ENCODE measurements around the gene KRT12.

The KRT12 gene

DNA sequence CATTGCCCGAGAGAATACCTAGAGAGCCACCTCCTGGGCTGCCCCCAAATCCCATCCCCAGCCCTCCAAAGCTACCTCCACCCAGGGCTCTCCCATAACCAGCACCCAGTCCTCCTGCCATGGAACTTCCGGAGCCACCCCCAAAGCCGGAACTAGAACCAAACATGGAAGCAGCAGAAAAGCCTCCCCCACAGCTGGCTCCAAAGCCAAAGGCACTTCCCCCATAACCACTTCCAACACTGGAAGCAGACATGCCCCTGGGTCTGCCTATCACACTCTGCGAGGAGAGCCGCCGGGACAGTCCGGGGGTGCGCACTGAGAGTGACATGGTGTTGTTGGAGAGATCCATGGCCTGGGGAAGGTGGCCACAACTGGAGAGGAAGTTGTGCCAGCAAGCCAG, at the start of gene KRT12:
TSS of gene KRT12 (minus strand) at position 386 of the 400 bp plus-strand sequence. CDS start at position 349, 37 bp downstream.
- DNase-seq (ENCODE audit: low spot score) = no peak

DNA sequence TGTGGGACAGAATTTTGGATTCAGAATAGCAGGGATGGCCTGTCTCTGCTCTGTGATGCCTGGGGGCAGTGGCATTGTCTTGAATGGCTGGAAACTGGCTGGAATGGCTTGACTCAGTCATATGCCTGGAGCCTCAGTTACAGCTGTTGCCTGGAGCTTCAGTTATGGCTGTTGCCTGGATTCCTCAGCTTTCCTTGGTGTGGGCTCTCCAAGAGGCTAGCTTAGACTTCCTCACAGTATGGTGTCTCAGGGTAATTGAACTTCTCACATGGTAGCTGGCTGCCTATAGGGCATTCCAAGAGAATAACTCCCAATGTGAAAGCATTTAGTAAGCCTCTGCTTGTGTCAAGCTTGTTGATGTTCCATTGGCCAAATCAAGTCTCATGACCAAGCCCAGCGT, 49.3 kb upstream of the KRT12 start:
- no peak for DNase-seq (ENCODE audit: low spot score)

DNA sequence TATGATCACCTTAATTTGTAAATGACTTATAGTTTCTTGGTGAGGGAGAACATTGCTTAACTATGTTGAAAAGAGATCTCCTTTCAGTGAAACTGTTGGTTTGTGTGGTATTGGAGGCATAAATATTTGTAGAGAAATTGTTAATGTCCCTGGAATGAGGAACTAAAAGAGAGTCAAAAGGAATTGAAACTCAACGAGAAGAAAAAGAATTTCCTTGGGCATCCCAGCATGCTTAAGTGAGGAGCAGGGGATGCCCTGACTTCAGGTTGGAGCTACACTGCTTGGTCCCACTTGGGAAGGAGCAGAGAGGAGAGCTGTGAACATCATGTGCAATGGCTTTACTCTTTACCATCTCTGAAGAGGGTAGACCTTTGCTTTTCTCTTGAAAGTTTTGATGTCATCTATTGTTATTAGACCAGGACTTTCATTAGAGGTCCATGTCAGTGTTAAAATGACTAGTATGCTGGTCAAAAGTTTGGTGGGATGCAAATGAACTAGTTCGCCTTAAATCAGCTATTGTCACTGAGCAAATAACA, 48.8 kb upstream of the KRT12 start:
- DNase-seq (ENCODE audit: low spot score) = no peak

DNA sequence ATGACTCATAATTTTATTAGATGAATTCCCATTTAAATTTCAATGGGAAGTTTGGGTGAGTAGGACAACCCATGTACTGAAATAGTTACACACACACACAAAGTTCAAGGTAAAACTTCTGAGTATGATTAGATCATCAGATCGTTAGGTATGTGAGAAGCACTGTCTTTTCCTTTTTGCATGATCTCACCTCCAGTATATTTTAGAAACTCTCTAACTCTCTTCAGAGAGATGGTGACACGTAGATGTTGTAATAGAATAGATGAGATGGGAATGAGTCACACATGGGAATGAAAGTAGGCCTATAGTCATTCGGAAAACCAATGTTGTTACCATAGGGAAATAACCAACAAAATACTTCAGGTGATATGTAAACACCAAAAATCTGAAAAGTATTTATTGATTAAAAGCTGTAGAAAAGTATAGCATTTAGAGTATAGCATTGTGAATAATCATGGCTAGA, 48.2 kb upstream of the KRT12 start:
- no peak for DNase-seq (ENCODE audit: low spot score)

DNA sequence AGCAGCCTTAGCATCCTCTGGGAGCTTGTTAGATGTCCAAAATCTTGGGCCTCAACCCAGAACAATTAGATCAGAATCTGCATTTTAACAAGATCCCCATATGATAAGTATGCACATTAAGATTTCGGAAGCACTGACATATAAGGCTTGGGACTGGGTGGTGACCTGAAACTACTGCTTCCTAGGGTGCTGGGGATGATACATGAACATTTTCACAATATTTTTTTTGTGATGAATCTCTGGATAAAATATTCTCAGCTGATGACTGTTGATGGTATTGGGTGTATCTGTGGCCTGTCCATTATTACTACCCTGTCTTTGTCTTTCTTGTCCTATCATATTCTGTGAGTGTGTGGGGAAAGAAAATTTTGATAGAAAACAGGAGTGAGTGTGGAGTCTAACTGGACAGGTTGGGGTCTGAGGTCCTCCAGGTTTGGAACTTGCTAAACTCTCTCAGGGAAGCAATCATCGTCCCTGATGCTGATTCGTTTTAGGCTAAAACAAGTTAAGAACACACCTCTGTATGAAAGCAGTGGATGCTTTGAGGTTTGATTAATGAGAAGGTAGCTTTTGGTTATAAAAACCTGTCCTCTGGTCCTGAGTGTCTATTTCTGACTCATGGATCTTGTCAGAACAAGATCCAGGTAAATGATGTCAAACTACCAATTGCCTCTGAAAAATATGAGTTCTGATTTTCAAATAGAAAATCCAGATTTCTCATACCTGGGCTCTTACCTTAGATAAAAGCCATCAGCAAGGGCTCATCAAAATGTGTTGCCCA, 47.2 kb upstream of the KRT12 start:
- no peak for DNase-seq (ENCODE audit: low spot score)

DNA sequence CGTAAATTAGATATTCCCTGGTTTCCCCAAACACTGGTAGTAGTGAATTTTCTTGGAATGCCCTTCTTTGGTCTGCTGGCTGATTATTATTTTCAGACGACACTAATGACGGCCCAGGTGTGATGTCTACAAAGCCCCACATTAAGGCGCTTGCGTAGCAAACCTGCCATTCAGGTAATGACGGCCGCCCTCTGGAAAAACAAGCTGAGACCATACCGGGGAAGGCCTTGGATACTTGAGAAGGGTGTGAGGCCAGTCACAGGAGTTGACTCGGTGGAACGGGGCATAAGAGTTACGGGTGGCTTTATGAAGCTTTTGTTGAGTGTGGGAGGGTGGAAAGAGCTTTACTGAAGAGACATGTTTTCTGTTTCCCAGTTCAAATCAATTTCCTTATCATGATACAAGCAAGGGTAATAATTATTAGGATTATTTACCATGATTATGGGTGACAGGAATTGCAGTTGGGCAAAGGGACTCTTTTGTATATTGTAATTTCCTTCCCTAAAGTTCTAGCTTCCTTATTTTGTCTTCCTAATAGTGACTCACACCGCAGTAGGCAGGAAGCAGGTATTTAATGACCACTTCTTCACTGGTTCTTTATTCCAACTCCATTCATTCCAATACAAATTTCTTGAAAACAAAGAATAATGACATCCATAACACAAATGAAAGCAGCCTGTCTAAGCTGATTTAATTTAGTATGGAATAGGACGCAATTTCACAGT, 45.6 kb upstream of the KRT12 start:
- DNase-seq (ENCODE audit: low spot score) = no peak

DNA sequence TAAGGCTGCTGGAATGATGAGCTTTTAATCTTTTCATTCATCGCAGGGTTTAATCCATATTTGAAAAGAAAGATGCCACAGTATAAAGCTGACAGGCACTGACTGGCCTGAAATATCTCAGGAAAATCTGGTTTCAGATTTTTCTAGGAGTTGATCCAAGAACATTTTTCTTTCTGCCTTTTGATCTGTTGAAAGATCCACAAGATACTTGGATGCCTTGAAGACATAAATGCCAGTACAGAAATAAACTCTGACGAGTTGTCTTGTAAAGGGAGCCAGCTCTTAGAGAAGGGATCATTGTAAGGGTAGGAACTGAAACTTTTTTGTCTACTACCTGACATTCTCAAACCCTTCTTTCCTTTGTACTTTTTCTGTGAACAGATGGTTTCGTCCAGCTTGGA, 43.4 kb upstream of the KRT12 start:
- DNase-seq (ENCODE audit: low spot score) = no peak

DNA sequence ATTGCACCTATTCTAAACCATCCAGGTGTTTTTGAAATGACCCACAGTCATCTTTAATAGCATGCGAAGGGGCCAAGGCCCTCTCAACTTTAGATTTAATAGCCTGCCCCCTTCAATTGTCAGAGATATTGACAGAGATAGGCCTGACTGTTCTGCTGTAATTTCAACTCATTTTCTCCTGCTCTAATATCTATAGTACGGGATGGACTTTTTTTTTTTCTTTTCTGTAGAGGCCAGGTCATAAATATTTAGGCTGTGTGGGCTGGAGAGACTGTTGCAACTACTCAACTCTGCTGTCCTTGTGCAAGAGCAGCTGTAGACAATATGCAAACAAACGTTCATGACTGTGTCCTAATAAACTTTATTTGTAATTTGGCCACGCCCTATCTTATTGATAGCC, 42.7 kb upstream of the KRT12 start:
- no peak for DNase-seq (ENCODE audit: low spot score)

DNA sequence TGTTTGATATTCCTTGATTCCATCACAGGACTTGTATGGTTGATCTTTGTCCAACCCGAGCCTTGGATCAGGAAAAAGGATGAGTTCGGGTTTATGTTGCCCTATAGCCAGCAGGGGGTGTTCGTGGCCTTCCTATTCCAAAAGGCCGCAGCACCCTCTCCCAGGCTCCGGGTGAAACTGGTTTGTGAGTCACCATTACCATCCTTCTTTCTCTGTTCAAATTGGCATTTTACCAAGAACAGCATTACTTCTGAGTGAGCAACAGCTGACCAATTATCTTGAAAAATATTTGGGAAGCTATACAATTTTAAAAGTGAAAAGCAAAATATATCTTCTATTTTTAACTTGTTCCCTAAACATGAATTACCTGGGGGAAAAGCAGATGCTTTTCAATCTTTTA, 42.3 kb upstream of the KRT12 start:
- peak; percentile 32 for DNase-seq (ENCODE audit: low spot score)

DNA sequence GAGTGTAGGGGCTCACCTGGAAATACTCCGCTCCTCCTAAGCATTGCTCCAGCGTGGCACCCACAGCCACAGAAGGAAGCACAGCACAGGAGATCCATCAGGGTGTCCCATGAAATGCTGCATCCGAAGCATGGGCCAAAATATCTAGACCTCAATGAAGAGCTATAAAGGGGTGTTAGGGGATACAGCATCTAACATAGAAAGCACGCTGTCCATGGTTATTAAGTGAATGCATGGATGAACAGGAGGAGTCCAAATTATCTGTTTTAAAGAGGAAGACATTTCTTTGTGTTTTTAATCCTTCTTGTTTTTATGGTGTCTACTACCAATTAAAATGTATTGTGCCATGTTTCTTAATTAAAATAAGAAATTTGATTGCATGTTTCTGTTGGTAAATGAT, 39.6 kb upstream of the KRT12 start:
- DNase-seq (ENCODE audit: low spot score) = no peak

DNA sequence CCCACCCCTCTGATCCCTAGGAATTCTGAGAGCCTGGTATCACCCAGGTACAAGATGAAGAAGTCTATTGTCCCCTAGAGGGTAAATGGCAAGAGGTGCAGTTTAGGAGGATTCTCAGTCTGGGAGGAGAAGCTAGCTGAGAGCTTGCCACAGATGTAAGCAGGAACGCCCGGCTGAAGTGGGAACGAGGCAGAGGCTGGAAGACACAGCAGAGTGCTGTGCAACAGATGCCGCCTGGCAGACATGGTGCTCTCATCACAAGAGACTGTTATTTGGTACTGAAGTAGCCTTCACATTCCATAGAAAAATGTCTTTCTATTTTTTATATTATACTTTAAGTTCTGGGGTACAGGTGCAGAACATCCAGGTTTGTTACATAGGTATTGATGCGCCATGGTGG, 38.3 kb upstream of the KRT12 start:
- no peak for DNase-seq (ENCODE audit: low spot score)

DNA sequence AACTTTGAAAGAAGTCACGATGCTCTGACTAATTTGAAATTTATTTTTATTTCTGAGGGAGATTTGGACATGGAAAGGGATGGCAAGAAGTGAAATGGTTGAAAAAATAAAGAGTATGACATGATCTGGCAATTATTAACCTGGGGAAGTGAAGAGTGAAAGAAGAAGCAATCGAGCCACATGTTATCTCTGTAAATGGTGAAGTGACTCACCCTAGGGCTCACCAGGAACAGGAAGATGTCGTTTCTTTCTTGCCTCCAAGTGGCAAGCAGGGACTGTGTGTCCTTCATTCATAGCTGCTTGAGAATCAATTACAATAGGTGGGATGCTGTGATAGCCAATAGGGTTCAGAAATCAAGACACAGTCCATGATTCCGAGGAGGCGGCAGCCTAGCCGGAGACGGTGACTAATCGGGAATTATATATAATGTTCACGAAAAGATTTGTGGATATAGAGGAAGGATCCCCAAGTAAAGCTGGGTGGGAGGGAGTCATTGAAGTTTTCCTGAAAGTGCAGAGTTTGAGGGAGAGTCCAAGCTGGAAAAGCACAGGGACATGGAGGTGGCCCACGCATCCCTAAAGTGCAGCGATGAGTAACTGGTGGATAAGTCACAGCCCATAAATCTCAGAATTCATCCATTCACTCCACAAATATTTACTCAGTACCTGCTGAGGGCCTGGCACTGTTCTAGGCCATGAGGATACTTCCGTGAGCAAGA, 36.3 kb upstream of the KRT12 start:
- DNase-seq (ENCODE audit: low spot score) = peak; percentile 18

DNA sequence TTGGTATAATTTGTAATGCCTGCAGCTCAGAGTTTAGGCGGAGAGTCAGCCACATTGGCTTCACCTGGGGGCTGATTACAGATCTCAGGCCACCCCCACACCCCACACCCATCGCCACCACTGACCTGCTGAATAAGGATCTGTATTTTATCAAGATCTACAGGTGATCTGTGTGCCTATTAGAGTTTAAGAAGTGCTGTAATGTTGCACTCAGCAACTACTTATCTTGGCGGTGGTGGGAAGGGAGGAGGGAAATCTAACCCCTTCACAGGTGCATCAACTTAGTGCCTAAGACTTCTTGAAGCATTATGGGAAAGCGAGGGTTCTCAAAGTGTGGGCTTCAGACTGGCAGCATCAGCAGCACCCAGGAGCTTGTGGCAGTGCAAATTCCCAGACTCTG, 35.5 kb upstream of the KRT12 start:
- DNase-seq (ENCODE audit: low spot score) = no peak

DNA sequence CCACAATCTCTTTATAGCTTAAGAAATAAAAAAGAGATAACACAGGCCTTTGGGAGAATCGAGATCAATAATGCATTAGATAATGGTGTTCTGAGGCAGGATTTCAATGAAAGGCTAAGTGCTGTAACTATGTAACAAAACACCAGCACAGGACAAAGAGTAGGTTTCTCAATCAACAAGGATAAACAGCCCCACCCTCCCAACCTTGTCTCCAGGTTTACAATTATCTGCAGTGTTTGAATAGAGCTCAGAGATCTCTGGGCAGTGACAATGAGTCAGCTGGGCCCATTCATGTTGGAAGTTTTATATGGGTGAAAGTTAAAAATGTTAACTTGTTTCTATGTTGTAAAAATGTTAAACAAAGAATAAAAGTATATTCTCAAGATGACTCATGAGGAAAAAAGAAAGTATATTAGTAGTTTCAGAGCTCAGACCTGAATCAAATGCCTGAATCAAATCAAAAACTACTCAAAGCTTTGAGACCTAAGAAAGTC, 35.0 kb upstream of the KRT12 start:
- DNase-seq (ENCODE audit: low spot score) = peak; percentile 37

DNA sequence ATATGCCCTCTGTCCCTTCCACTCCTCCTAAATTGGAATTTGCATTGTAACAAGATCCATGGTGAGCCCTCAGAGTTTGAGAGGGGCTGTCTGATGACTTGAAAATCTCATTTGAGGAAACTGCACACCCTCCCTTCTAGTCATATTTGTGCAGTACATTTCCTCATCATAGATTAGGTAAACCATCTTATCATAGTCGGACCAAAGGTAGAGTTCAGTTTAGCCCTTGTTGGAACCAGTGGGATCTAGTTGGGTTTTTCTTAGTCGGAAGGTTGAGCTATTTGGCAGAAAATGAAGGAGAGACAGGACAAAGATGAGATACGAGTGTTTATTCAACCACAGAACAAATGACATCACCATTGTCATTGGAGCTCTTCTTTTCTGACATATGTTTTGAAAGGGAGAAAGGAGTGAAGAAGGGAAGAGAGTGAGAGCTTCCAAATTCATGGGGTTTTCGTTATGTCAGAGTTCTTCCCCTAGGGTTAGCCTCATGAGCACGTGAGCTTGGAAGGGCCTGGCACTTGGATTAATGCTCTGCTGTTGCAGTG, 33.9 kb upstream of the KRT12 start:
- no peak for DNase-seq (ENCODE audit: low spot score)

DNA sequence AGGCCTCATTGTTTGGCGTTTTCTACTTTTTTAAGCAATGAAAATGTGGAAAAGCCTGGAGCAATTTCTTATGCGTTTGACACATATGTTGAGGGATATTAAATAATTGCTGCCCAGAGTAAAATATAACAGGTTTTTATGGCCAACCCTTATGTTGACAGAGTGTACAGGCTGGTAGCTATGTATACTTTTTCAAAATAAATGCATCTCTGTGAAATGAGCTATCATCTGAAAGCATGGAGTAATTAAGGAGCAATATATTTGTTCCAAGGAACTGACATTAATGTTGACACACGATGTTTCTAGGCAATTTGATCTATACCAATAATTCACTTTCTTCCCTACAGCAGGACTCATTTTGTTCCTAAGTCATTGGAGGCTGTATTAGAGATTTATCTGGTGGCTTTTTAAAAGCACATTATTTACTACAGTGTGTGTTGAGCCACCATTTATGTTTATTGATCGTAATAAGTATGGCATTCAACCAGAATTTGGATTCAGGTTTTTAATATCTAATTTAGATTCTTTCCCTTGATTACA, 30.0 kb upstream of the KRT12 start:
- no peak for DNase-seq (ENCODE audit: low spot score)

DNA sequence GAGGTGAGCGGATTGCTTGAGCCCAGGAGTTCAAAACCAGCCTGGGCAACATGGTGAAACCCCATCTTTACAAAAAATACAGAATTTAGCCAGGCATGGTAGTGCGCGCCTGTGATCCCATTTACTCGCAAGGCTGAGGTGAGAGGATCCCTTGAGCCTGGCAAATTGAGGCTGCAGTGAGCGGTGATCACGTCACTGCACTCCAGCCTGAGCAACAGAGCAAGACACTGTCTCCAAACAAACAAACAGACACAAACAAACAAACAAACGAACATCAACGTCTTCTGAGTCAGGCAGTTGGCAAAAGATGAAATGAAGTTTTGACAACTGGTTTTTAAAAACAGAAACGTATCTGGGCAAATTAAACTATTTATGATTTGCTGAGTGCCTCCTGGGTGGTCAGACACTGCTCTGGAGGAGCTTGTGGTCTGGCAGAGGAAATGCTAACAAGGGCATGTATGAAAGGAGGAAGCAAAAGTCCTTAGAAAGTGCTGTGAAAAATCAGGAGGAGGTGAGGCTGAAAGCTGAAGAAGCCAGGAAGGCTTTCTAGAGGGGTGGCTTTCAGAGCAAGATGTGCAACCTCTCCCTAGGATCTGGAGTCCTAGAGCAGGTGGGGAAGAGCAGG, 28.2 kb upstream of the KRT12 start:
- no peak for DNase-seq (ENCODE audit: low spot score)

DNA sequence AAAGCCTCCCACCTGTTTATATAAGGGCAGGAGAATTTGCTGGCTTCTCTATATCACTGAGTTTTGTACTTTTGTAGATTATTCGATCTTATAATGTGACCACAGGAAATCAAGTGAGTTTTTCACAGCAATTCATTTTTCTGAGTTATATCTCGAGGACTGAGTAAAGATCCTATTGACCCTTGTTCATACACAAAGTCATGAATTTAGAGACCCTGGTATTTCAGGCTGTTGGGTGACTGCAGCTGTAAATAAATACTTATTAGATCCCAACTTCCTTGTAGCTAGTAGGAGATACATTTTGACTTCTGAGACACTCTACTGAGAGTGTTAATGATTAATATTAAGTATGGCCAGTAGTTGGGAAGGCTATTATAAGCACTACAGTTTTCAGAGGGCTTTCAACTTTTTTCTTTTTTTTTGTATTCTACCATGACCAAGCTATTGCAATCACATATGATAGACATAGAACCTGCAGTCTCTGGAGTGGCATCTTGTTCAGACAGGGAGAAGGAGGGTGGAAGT, 21.2 kb upstream of the KRT12 start:
- DNase-seq (ENCODE audit: low spot score) = no peak

DNA sequence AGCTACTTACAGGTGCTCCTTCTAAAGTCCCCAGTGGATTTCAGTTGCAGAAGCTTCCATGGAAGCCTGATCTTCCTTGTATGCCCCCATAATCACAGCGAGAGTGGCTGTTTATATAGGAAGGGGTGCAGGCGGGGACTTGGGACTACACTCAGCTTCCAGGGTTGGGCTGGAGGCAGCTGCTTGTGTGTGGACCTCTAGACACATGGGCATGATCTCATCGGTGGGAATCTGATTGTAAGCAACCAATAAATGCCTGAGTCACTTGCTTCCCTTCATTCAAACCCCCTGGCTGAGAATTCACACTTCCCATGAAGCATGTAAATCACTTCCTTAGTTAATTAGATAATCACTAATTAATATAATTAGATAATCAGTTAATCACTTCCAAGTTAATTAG, 19.1 kb upstream of the KRT12 start:
- DNase-seq (ENCODE audit: low spot score) = no peak

DNA sequence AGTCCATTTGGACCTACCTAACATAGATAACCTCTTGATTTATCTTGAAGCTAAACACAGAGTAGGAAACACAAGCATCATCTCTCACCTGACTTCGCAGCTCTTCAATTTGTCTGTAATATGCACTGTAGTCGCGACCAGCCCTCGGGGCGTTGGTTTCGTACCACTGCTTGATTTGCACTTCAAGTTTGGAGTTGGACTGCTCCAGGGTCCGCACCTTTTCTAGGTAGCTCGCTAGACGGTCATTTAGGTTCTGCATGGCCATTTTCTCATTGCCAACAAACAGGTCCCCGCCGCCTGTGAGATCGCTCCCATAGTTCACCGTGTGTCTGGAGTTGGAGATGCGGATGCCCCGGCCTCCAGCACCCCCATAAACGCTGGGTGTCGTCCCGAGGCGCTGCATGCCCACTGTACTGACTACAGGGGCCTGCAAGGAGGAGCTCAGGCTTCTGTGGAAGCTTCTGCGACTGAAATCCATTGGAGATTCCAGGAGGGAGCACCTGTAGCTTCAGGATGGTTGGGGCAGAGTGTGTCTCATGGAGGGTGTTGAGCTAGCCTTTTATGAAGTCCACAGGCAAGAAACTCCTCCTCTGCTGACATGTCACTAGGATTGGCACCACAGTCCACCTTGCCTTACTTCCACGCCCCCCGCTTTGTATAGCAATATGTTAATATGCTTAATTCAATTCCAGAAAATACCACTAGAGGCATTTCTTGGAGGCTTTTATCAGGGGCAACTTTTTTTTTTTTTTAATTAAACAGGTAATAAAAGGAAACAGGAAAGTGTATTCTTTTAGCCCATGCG, 17.9 kb upstream of the KRT12 start, which contains the start of gene KRT20:
TSS of gene KRT20 (minus strand) at position 535 of the 805 bp plus-strand sequence. CDS start at position 478, 57 bp downstream.
- no peak for DNase-seq (ENCODE audit: low spot score)

Measured in HuH-7.5 (cell line).